ENCODE results near the gene C2orf76. TPM values are rescaled to one million over a fixed set of nuclear protein-coding genes. Genes with fewer than 3 reads are reported as not detected.

C2orf76 gene
- total RNA-seq, 1 donor from 2014 or later: 8.4 TPM

DNA sequence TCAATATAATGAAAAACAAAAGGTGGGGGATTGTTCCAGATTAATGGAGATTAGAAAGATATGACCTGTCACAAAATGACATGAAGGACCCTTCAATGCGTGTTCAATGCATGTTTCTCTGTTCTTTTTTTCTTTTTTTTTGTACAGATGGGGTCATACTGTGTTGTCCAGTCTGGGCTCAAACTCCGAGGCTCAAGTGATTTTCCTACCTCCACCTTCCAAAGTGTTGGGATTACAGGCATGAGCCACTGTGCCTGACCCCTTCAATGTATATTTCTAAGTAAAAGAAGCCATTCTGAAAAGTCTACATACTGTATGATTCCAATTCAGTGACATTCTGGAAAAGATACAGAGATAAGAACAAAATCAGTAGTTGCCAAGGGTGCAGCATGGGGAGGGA, 32.8 kb downstream of the C2orf76 start:
- no peak for DNase-seq (ENCODE audit: low spot score, unreplicated experiment)
- no peak for TF ChIP-seq CTCF (IDR thresholded peaks at IDR 0.05; ENCODE audit: unreplicated experiment)
- Mint-ChIP-seq H3K9me3 (ENCODE audit: low read depth) (no peaks in the 10 kb centered on the region), H3K27me3 (no peaks in the 10 kb centered on the region), H3K4me3 (ENCODE audit: low read depth) (no peak overlapping the region), H3K27ac (no peak overlapping the region), H3K36me3 (ENCODE audit: insufficient read depth) (no peaks in the 10 kb centered on the region), H3K4me1 (ENCODE audit: low read depth) (no peaks in the 10 kb centered on the region)

- no peaks in the 10 kb centered on the region for H3K36me3 Mint-ChIP-seq (ENCODE audit: insufficient read depth)
- no peaks in the 10 kb centered on the region for H3K4me1 Mint-ChIP-seq (ENCODE audit: low read depth)
- H3K27me3 Mint-ChIP-seq: no peaks in the 10 kb centered on the region
- no peak overlapping the region for H3K4me3 Mint-ChIP-seq (ENCODE audit: low read depth)
- no peak for TF ChIP-seq CTCF (IDR thresholded peaks at IDR 0.05; ENCODE audit: unreplicated experiment)
- H3K27ac Mint-ChIP-seq: no peak overlapping the region
- DNase-seq (ENCODE audit: low spot score, unreplicated experiment): no peak
- no peaks in the 10 kb centered on the region for H3K9me3 Mint-ChIP-seq (ENCODE audit: low read depth)
Observed at GRCh38 chr2:119333360-119333759, 33.3 kb downstream of the C2orf76 start.

DNA sequence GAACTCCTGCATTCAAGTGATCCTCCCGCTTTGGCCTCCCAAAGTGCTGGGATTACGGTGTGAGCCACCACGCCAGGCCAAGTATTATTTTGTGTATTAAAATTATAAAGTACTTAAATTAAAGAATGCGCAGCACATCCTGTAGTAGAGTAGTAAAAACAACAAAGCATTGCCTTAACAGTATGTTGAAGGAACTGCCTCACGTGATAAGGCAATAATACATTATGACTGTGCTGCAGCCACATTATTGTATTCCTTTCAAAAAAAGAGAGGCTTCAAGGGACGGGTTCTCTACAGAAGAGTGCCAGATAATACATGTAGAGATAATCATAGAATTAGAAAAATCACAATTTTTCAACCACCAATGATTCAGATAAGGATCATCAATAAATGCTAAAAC, 33.7 kb downstream of the C2orf76 start:
- Mint-ChIP-seq H3K9me3 (ENCODE audit: low read depth) (no peaks in the 10 kb centered on the region), H3K27ac (no peak overlapping the region), H3K4me1 (ENCODE audit: low read depth) (no peaks in the 10 kb centered on the region), H3K27me3 (no peaks in the 10 kb centered on the region), H3K36me3 (ENCODE audit: insufficient read depth) (no peaks in the 10 kb centered on the region), H3K4me3 (ENCODE audit: low read depth) (no peak overlapping the region)
- TF ChIP-seq CTCF (IDR thresholded peaks at IDR 0.05; ENCODE audit: unreplicated experiment): no peak
- no peak for DNase-seq (ENCODE audit: low spot score, unreplicated experiment)

DNA sequence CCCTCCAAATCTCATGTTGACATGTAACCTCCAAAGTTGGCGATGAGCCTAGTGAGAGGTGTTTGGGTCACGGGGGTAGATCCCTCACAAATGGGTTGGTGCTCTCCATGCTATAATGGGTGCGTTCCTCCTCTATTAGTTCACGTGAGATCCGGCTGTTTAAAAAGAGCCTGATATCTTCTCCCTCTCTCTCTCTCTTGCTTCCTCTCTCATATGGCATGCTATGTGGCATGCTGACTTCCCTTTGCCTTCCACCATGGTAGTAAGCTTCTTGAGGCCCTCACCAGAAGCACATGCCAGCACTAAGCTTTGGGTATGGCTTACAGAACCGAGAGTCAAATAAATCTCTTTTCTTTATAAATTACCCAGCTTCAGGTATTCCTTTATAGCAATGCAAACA, 39.2 kb downstream of the C2orf76 start:
- no peak for TF ChIP-seq CTCF (IDR thresholded peaks at IDR 0.05; ENCODE audit: unreplicated experiment)
- no peaks in the 10 kb centered on the region for H3K36me3 Mint-ChIP-seq (ENCODE audit: insufficient read depth)
- DNase-seq (ENCODE audit: low spot score, unreplicated experiment): no peak
- H3K27me3 Mint-ChIP-seq: no peaks in the 10 kb centered on the region
- no peak overlapping the region for H3K4me3 Mint-ChIP-seq (ENCODE audit: low read depth)
- H3K4me1 Mint-ChIP-seq (ENCODE audit: low read depth): peaks cover 6% of the 10 kb centered on the region
- H3K9me3 Mint-ChIP-seq (ENCODE audit: low read depth): no peaks in the 10 kb centered on the region
- H3K27ac Mint-ChIP-seq: no peak overlapping the region

DNA sequence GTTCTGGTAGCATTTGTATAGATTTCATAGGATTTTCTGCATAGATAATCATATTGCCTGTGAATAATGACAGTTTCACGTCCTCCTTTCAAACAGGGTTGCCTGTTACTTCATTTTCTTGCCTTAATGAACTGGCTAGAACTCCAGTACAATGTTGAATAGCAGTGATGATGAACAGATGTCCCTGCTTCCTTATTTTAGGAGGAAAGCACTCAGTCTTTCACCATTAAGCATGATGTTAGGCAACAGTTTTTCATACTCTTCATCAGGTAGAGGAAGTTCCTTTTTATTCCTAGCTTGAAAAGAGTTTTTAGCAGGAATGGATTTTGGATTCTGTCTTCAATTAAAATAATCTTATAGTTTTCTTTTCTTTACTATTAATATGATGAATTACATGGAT, 39.7 kb downstream of the C2orf76 start:
- no peaks in the 10 kb centered on the region for H3K36me3 Mint-ChIP-seq (ENCODE audit: insufficient read depth)
- no peak for TF ChIP-seq CTCF (IDR thresholded peaks at IDR 0.05; ENCODE audit: unreplicated experiment)
- no peak overlapping the region for H3K4me3 Mint-ChIP-seq (ENCODE audit: low read depth)
- H3K27me3 Mint-ChIP-seq: no peaks in the 10 kb centered on the region
- H3K27ac Mint-ChIP-seq: no peak overlapping the region
- no peaks in the 10 kb centered on the region for H3K9me3 Mint-ChIP-seq (ENCODE audit: low read depth)
- no peak for DNase-seq (ENCODE audit: low spot score, unreplicated experiment)
- peaks cover 6% of the 10 kb centered on the region for H3K4me1 Mint-ChIP-seq (ENCODE audit: low read depth)
